WTC11 (cell line): ENCODE measurements around the gene RTN4RL1. TPM values are rescaled to one million over a fixed set of nuclear protein-coding genes. Genes with fewer than 3 reads are reported as not detected.

Source experiments
- ATAC-seq: fragments of 200-7000 bp; cut with Tn5 transposase; 2 replicates; pipeline ENCODE4 v1.10.0; 2021; ENCODE audit warnings: mild to moderate bottlenecking, moderate library complexity
- CTCF ChIA-PET: fragments of 300-600 bp; sonication (Branson Sonifier 250); formaldehyde crosslinking; loops from one replicate; lab custom pipeline; 2021; ENCODE audit warnings: antibody characterized with exemption; lab: Charles Lee
- POLR2A ChIA-PET: fragments of 350-600 bp; sonication (Branson Sonifier 250); formaldehyde crosslinking; loops from one replicate; lab custom pipeline; 2021; ENCODE audit warnings: antibody characterized with exemption; lab: Charles Lee
- DNase-seq: peaks from one replicate; pipeline ENCODE4 v3.0.0; 2021; ENCODE audit warnings: low spot score
- H3K27ac Mint-ChIP-seq: 2 replicates; pipeline ENCODE4 v1.8.0; 2021; ENCODE audit warnings: mixed read lengths
- H3K27me3 Mint-ChIP-seq: 2 replicates; pipeline ENCODE4 v1.8.0; 2021; ENCODE audit warnings: low read depth, mild to moderate bottlenecking, moderate library complexity, mixed read lengths
- H3K36me3 Mint-ChIP-seq: 2 replicates; pipeline ENCODE4 v1.8.0; 2021; ENCODE audit warnings: mixed read lengths
- H3K4me1 Mint-ChIP-seq: 2 replicates; pipeline ENCODE4 v1.8.0; 2022; ENCODE audit warnings: mixed read lengths
- H3K4me3 Mint-ChIP-seq: 2 replicates; pipeline ENCODE4 v1.8.0; 2021; ENCODE audit warnings: mild to moderate bottlenecking, moderate library complexity, mixed read lengths
- H3K9me3 Mint-ChIP-seq: 2 replicates; pipeline ENCODE4 v1.8.0; 2021; ENCODE audit warnings: mixed read lengths
- CREB1 ChIP-seq: sonication (generic); formaldehyde crosslinking; IDR thresholded peaks from 2 replicates; pipeline ENCODE4 v1.8.0; 2023; ENCODE audit warnings: mild to moderate bottlenecking, missing genetic modification reagents
- FOXP1 ChIP-seq: sonication (generic); formaldehyde crosslinking; IDR thresholded peaks from 2 replicates; pipeline ENCODE4 v1.8.0; 2022; ENCODE audit warnings: missing genetic modification reagents, mild to moderate bottlenecking, moderate library complexity, borderline replicate concordance
- GABPB1 ChIP-seq: sonication (generic); formaldehyde crosslinking; IDR thresholded peaks from 2 replicates; pipeline ENCODE4 v1.8.1; 2023; ENCODE audit warnings: mild to moderate bottlenecking, missing genetic modification reagents
- HMGA2 ChIP-seq: fragments of 250-450 bp; sonication (Bioruptor Pico); IDR thresholded peaks from 2 replicates; pipeline ENCODE4 v1.4.0; 2021; ENCODE audit warnings: mild to moderate bottlenecking, moderate library complexity
- IRF1 ChIP-seq: sonication (generic); formaldehyde crosslinking; IDR thresholded peaks from 2 replicates; pipeline ENCODE4 v1.8.0; 2023; ENCODE audit warnings: missing genetic modification reagents
- MXD4 ChIP-seq: fragments of 250-450 bp; sonication (Bioruptor Pico); IDR thresholded peaks from 2 replicates; pipeline ENCODE4 v1.8.0; 2021; ENCODE audit warnings: mild to moderate bottlenecking, moderate library complexity, borderline replicate concordance
- NR1H2 ChIP-seq: sonication (generic); formaldehyde crosslinking; IDR thresholded peaks from 2 replicates; pipeline ENCODE4 v1.9.0; 2021; ENCODE audit warnings: mild to moderate bottlenecking, moderate library complexity, missing genetic modification reagents
- OVOL2 ChIP-seq: fragments of 250-450 bp; sonication (Bioruptor Pico); IDR thresholded peaks from 2 replicates; pipeline ENCODE4 v1.9.0; 2021; ENCODE audit warnings: mild to moderate bottlenecking, borderline replicate concordance
- SMAD4 ChIP-seq: sonication (generic); formaldehyde crosslinking; IDR thresholded peaks from 2 replicates; pipeline ENCODE4 v1.8.0; 2022; ENCODE audit warnings: mild to moderate bottlenecking, missing genetic modification reagents
- SP1 ChIP-seq: sonication (generic); formaldehyde crosslinking; conservative IDR thresholded peaks from 2 replicates; pipeline ENCODE4 v1.8.1; 2022; ENCODE audit warnings: missing genetic modification reagents
- TCF7 ChIP-seq: sonication (generic); formaldehyde crosslinking; IDR thresholded peaks from 2 replicates; pipeline ENCODE4 v1.8.0; 2022; ENCODE audit warnings: mild to moderate bottlenecking, low read depth, missing genetic modification reagents, moderate library complexity
- TEAD1 ChIP-seq: sonication (generic); formaldehyde crosslinking; IDR thresholded peaks from 2 replicates; pipeline ENCODE4 v1.8.0; 2022; ENCODE audit warnings: mild to moderate bottlenecking, missing genetic modification reagents
- TP53 ChIP-seq: sonication (generic); formaldehyde crosslinking; IDR thresholded peaks from 2 replicates; pipeline ENCODE4 v1.8.1; 2023; ENCODE audit warnings: mild to moderate bottlenecking, missing genetic modification reagents
- USF1 ChIP-seq: sonication (generic); formaldehyde crosslinking; IDR thresholded peaks from 2 replicates; pipeline ENCODE4 v1.8.0; 2022; ENCODE audit warnings: mild to moderate bottlenecking, missing genetic modification reagents
- USF2 ChIP-seq: sonication (generic); formaldehyde crosslinking; IDR thresholded peaks from 2 replicates; pipeline ENCODE4 v1.8.1; 2023; ENCODE audit warnings: mild to moderate bottlenecking, missing genetic modification reagents, moderate library complexity
- ZBTB21 ChIP-seq: sonication (generic); formaldehyde crosslinking; IDR thresholded peaks from 2 replicates; pipeline ENCODE4 v1.8.1; 2023; ENCODE audit warnings: mild to moderate bottlenecking, missing genetic modification reagents, borderline replicate concordance
- ZNF396 ChIP-seq: fragments of 250-450 bp; sonication (Bioruptor Pico); IDR thresholded peaks from 2 replicates; pipeline ENCODE4 v1.8.0; 2021; ENCODE audit warnings: mild to moderate bottlenecking, moderate library complexity, borderline replicate concordance
- ZNF416 ChIP-seq: fragments of 250-450 bp; sonication (Bioruptor Pico); IDR thresholded peaks from 2 replicates; pipeline ENCODE4 v1.9.0; 2021; ENCODE audit warnings: mild to moderate bottlenecking, inconsistent platforms
- ZNF423 ChIP-seq: fragments of 250-450 bp; sonication (Bioruptor Pico); IDR thresholded peaks from 2 replicates; pipeline ENCODE4 v2.1.2; 2022; ENCODE audit warnings: mild to moderate bottlenecking, moderate library complexity
- ZNF425 ChIP-seq: fragments of 250-450 bp; sonication (Bioruptor Pico); conservative IDR thresholded peaks from 2 replicates; pipeline ENCODE4 v1.9.0; 2021; ENCODE audit warnings: mild to moderate bottlenecking
- total RNA-seq: library from RNA; stranded (reverse); gene quantifications from 3 replicates; pipeline ENCODE4 v1.2.3, GENCODE V29; 2021

RTN4RL1 gene
- total RNA-seq, 1 experiment from 2014 or later: 0.72 TPM

- no peak for TF ChIP-seq ZNF425
- no peak for TF ChIP-seq MXD4
- TF ChIP-seq FOXP1: no peak
- no peak for TF ChIP-seq CREB1
- no peak for TF ChIP-seq TCF7 (CRISPR knock-in tag)
- TF ChIP-seq GABPB1 (CRISPR knock-in tag): no peak
- TF ChIP-seq SP1 (CRISPR knock-in tag): no peak
- no peak for TF ChIP-seq SMAD4 (CRISPR knock-in tag)
- TF ChIP-seq ZNF396 (CRISPR knock-in tag): no peak
- no peak for TF ChIP-seq TP53 (CRISPR knock-in tag)
These were observed 12.6 kb downstream of the RTN4RL1 start (continued) for GRCh38 chr17:2012499-2012898.

- peak; percentile 79 for ATAC-seq
These were observed 13.4 kb downstream of the RTN4RL1 start for GRCh38 chr17:2011411-2012371.

GRCh38 chr17:2009737-2010136 is 15.4 kb downstream of the RTN4RL1 start:
- POLR2A ChIA-PET: no interaction called here
- Mint-ChIP-seq H3K4me3 (no peak overlapping the region), H3K36me3 (no peaks in the 10 kb centered on the region), H3K9me3 (no peaks in the 10 kb centered on the region), H3K27ac (no peak overlapping the region), H3K27me3 (peaks cover 25% of the 10 kb centered on the region)
- no peak for DNase-seq
- TF ChIP-seq ZNF416 (no peak), NR1H2 (CRISPR knock-in tag) (no peak), HMGA2 (CRISPR knock-in tag) (no peak), OVOL2 (CRISPR knock-in tag) (no peak), USF1 (CRISPR knock-in tag) (no peak), IRF1 (CRISPR knock-in tag) (no peak), TEAD1 (CRISPR knock-in tag) (no peak)
- TF ChIP-seq, all 79 proteins: peak for 0
- ATAC-seq: no peak
- H3K4me1 Mint-ChIP-seq: peaks cover 19% of the 10 kb centered on the region
- CTCF ChIA-PET: no interaction called here

More at GRCh38 chr17:2011411-2012371, 13.4 kb downstream of the RTN4RL1 start:
- no peak for DNase-seq
- no peaks in the 10 kb centered on the region for H3K36me3 Mint-ChIP-seq
- H3K27me3 Mint-ChIP-seq: peaks cover 32% of the 10 kb centered on the region
- CTCF ChIA-PET: interaction anchor here (0.9 to 2.2 kb wide), 5 partner anchors 12 to 371 kb away, joined by 3 to 10 read pairs (median 3); partner anchors contain the start of gene RTN4RL1
- TF ChIP-seq USF2 (CRISPR knock-in tag) (peak; percentile 20; the same call in 1 of the 2 replicates), ZNF423 (peak; percentile 23; the same call in 1 of the 2 replicates), ZBTB21 (CRISPR knock-in tag) (no peak)
- TF ChIP-seq, all 79 proteins: peak for 2
- Mint-ChIP-seq H3K9me3 (no peaks in the 10 kb centered on the region), H3K4me1 (peaks cover 20% of the 10 kb centered on the region), H3K4me3 (peak overlapping the region; percentile 33; the same call in 1 of the 2 replicates), H3K27ac (no peak overlapping the region)
- POLR2A ChIA-PET: interaction anchor here (0.8 kb wide), 1 partner anchor 13 kb away, joined by 3 read pairs; no protein-coding TSS in a partner anchor
